Progenitor cell of endocrine pancreas (in vitro differentiated cells): ENCODE results near the gene PDHB. TPM values are rescaled to one million over a fixed set of nuclear protein-coding genes. Genes with fewer than 3 reads are reported as not detected.
A peak's percentile ranks its signal among the peaks of the same experiment; 100 is the strongest.
"Not testable (repeated sequence)": the region's sequence is repeated elsewhere in the genome, so short reads cannot be mapped to it uniquely, and the experiment has no call there.

Experiments used
- DNase-seq: peaks from one replicate; pipeline ENCODE4 v3.0.0; 2021; ENCODE audit warnings: low spot score; ENCODE audit not compliant: unreplicated experiment
- H3K27ac Mint-ChIP-seq: 2 replicates; pipeline ENCODE4 v1.8.0; 2021; ENCODE audit warnings: mild to moderate bottlenecking, moderate library complexity, mixed read lengths
- H3K27me3 Mint-ChIP-seq: 2 replicates; pipeline ENCODE4 v1.8.0; 2021; ENCODE audit warnings: mixed read lengths
- H3K36me3 Mint-ChIP-seq: 2 replicates; pipeline ENCODE4 v1.8.0; 2022; ENCODE audit warnings: mixed read lengths; ENCODE audit not compliant: insufficient read depth
- H3K4me1 Mint-ChIP-seq: 2 replicates; pipeline ENCODE4 v1.8.0; 2021; ENCODE audit warnings: low read depth, mixed read lengths
- H3K4me3 Mint-ChIP-seq: 2 replicates; pipeline ENCODE4 v1.8.0; 2021; ENCODE audit warnings: low read depth, mild to moderate bottlenecking, moderate library complexity, mixed read lengths
- H3K9me3 Mint-ChIP-seq: 2 replicates; pipeline ENCODE4 v1.8.0; 2021; ENCODE audit warnings: low read depth, mixed read lengths
- CTCF ChIP-seq: fragments of 200-600 bp; sonication (generic); IDR thresholded peaks from one replicate; pipeline ENCODE4 v1.5.0; 2021; ENCODE audit warnings: antibody characterized with exemption, mild to moderate bottlenecking; ENCODE audit not compliant: unreplicated experiment
- total RNA-seq: library from RNA; stranded (reverse); gene quantifications from 2 replicates; pipeline ENCODE4 v1.2.1, GENCODE V29; 2021

The PDHB gene
- total RNA-seq, 1 donor from 2014 or later, result 76.4 TPM

- H3K4me3 Mint-ChIP-seq, result no peak overlapping the region
- H3K27ac Mint-ChIP-seq, result peak overlapping the region; percentile 57
- no peak for DNase-seq
- H3K9me3 Mint-ChIP-seq, result no peaks in the 10 kb centered on the region
- H3K27me3 Mint-ChIP-seq, result no peaks in the 10 kb centered on the region
- no peaks in the 10 kb centered on the region for H3K36me3 Mint-ChIP-seq
- TF ChIP-seq CTCF, result no peak
- H3K4me1 Mint-ChIP-seq, result peaks cover 3% of the 10 kb centered on the region
These were observed 29.2 kb upstream of the PDHB start for GRCh38 chr3:58462829-58463180.

GRCh38 chr3:58459160-58459559, 25.5 kb upstream of the PDHB start:
- no peak for DNase-seq
- TF ChIP-seq CTCF, result no peak
- peaks cover 2% of the 10 kb centered on the region for H3K36me3 Mint-ChIP-seq
- H3K4me3 Mint-ChIP-seq, result no peak overlapping the region
- H3K9me3 Mint-ChIP-seq, result peaks cover 14% of the 10 kb centered on the region
- H3K4me1 Mint-ChIP-seq, result peaks cover 3% of the 10 kb centered on the region
- H3K27ac Mint-ChIP-seq, result no peak overlapping the region
- H3K27me3 Mint-ChIP-seq, result no peaks in the 10 kb centered on the region

DNA sequence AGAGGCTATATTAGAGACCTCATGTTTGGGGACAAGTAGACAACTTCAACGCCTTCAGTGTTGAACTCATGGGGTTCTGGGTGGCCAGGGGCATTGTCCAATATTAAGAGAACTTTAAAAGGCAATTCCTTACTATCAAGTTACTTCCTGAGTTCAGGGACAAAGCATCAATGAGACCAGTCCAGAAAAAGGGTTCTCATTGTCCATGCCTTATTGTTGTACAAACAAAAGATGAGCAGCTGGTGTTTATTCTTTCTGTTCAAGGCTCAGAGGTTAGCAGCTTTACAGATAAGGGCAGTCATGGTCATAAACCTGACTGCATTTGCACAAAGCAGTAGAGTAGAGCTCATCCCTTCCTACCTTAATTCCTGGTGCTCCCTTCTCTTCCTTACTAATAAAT, 18.5 kb upstream of the PDHB start:
- Mint-ChIP-seq H3K4me1 (no peaks in the 10 kb centered on the region), H3K4me3 (no peak overlapping the region), H3K27me3 (no peaks in the 10 kb centered on the region), H3K9me3 (peaks cover 25% of the 10 kb centered on the region), H3K27ac (no peak overlapping the region), H3K36me3 (peaks cover 2% of the 10 kb centered on the region)
- DNase-seq, result no peak
- no peak for TF ChIP-seq CTCF

DNA sequence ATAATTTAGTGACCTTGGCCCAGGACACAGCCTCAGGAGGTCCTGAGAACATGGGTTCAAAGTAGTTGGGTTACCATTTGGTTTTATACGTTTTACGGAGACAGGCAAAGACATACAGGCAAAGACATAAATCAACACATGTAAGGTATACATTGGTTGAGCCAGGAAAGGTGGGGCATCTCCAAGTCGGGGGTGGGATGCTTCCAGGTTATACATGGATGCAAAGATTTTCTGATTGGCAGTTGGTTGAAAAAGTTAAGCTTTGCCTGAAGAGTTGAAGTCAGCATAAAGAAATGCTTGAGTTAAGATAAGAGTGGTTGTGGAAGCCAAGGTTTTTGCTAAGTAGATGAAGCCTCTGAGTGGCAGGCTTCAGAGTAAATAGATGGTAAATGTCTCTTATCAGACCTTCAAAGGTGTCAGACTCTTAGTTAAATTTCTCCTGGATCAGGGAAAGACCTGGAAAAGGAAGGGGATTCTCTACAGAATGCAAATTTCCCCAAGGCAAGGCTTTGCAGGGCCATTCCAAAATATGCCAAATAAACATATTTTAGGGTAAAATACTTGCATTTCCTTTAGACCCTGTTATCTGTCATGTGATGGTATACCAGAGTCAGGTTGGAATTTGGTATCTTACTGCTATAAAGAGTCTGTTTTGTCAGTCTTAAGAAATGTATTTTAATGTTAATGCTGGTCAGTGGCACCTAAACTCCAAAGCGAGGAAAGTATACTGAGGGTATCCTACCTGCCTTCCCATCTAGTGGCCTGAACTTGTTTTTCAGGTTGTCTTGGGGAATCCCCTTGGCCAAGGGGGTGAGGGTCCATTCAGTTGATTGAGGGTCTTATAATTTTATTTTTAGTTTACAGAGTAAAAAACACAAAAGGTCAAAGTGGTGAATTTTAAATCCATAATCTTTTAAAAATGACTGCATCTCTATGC, 8.2 kb upstream of the PDHB start:
- Mint-ChIP-seq H3K4me3 (no peak overlapping the region), H3K27me3 (peaks cover 3% of the 10 kb centered on the region), H3K4me1 (no peaks in the 10 kb centered on the region), H3K27ac (no peak overlapping the region), H3K9me3 (no peaks in the 10 kb centered on the region), H3K36me3 (no peaks in the 10 kb centered on the region)
- TF ChIP-seq CTCF, result no peak
- no peak for DNase-seq

DNA sequence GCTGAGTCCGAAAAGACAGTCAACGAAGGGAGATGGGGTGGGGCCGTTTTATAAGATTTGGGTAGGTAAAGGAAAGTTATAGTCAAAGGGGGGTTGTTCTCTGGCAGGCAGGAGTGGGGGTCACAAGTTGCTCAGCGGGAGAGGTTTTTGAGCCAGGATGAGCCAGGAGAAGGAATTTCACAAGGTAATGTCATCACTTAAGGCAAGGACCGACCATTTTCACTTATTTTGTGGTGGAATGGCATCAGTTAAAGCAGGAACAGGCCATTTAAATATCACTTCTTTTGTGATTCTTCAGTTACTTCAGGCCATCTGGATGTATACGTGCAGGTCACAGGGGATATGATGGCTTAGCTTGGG, 7.3 kb upstream of the PDHB start:
- not testable (repeated sequence) for H3K27me3 Mint-ChIP-seq, H3K9me3 Mint-ChIP-seq, DNase-seq, H3K27ac Mint-ChIP-seq, H3K4me1 Mint-ChIP-seq, H3K4me3 Mint-ChIP-seq, H3K36me3 Mint-ChIP-seq

- peaks cover 18% of the 10 kb centered on the region for H3K4me1 Mint-ChIP-seq
- not testable (repeated sequence) for H3K27me3 Mint-ChIP-seq, DNase-seq, H3K27ac Mint-ChIP-seq, H3K36me3 Mint-ChIP-seq, H3K4me3 Mint-ChIP-seq, H3K9me3 Mint-ChIP-seq
These were observed 3.6 kb upstream of the PDHB start for GRCh38 chr3:58437276-58437675.
